HUES48 (cell line): Measurements from ENCODE around the gene NTM.
A peak's percentile ranks its signal among the peaks of the same experiment; 100 is the strongest.

Experiments used
- H3K27ac ChIP-seq: one replicate; pipeline ENCODE4 v1.7.0; 2013; ENCODE audit warnings: low read depth, low read length, inconsistent platforms
- H3K27me3 ChIP-seq: 2 replicates; pipeline ENCODE4 v1.6.1; 2013; ENCODE audit warnings: mild to moderate bottlenecking, low read length; ENCODE audit not compliant: control insufficient read depth, insufficient read depth
- H3K36me3 ChIP-seq: 2 replicates; pipeline ENCODE4 v1.6.1; 2013; ENCODE audit warnings: low read length; ENCODE audit not compliant: control insufficient read depth, insufficient read depth
- H3K4me1 ChIP-seq: 2 replicates; pipeline ENCODE4 v1.6.1; 2013; ENCODE audit warnings: mild to moderate bottlenecking, low read length; ENCODE audit not compliant: control insufficient read depth, insufficient read depth
- H3K4me3 ChIP-seq: 2 replicates; pipeline ENCODE4 v1.5.1; 2013; ENCODE audit warnings: mild to moderate bottlenecking, low read depth, low read length
- H3K9ac ChIP-seq: 2 replicates; pipeline ENCODE4 v1.6.1; 2013; ENCODE audit warnings: mild to moderate bottlenecking, low read depth, low read length, moderate library complexity
- H3K9me3 ChIP-seq: 2 replicates; pipeline ENCODE4 v1.6.1; 2013; ENCODE audit warnings: low read length; ENCODE audit not compliant: control insufficient read depth, insufficient read depth

The NTM gene

GRCh38 chr11:131998020-131998419 lies 627.6 kb downstream of the NTM start:
- no peak overlapping the region for H3K27ac ChIP-seq
- H3K9me3 ChIP-seq = peaks cover 11% of the 10 kb centered on the region
- H3K4me1 ChIP-seq = no peaks in the 10 kb centered on the region
- no peak overlapping the region for H3K4me3 ChIP-seq
- no peak overlapping the region for H3K9ac ChIP-seq
- H3K27me3 ChIP-seq = no peaks in the 10 kb centered on the region
- no peaks in the 10 kb centered on the region for H3K36me3 ChIP-seq

GRCh38 chr11:131999084-131999483 lies 628.7 kb downstream of the NTM start:
- H3K27me3 ChIP-seq = no peaks in the 10 kb centered on the region
- peaks cover 5% of the 10 kb centered on the region for H3K4me1 ChIP-seq
- H3K36me3 ChIP-seq = no peaks in the 10 kb centered on the region
- H3K4me3 ChIP-seq = no peak overlapping the region
- no peak overlapping the region for H3K27ac ChIP-seq
- H3K9ac ChIP-seq = no peak overlapping the region
- peaks cover 11% of the 10 kb centered on the region for H3K9me3 ChIP-seq

- Histone ChIP-seq H3K4me3 (no peak overlapping the region), H3K9me3 (peaks cover 11% of the 10 kb centered on the region), H3K27ac (no peak overlapping the region), H3K27me3 (no peaks in the 10 kb centered on the region), H3K36me3 (no peaks in the 10 kb centered on the region), H3K4me1 (peaks cover 5% of the 10 kb centered on the region), H3K9ac (no peak overlapping the region)
Measured at GRCh38 chr11:131999955-132000354, 629.5 kb downstream of the NTM start.

- H3K36me3 ChIP-seq = no peaks in the 10 kb centered on the region
- no peaks in the 10 kb centered on the region for H3K9me3 ChIP-seq
- H3K27me3 ChIP-seq = no peaks in the 10 kb centered on the region
- no peak overlapping the region for H3K27ac ChIP-seq
- H3K4me3 ChIP-seq = no peak overlapping the region
- no peak overlapping the region for H3K9ac ChIP-seq
- peaks cover 39% of the 10 kb centered on the region for H3K4me1 ChIP-seq
Measured at GRCh38 chr11:132005887-132006286, 635.5 kb downstream of the NTM start.

- Histone ChIP-seq H3K27ac (no peak overlapping the region), H3K36me3 (no peaks in the 10 kb centered on the region), H3K4me1 (peaks cover 39% of the 10 kb centered on the region), H3K27me3 (no peaks in the 10 kb centered on the region), H3K4me3 (no peak overlapping the region), H3K9ac (no peak overlapping the region), H3K9me3 (no peaks in the 10 kb centered on the region)
Measured at GRCh38 chr11:132006884-132007580, 636.6 kb downstream of the NTM start.

GRCh38 chr11:132008226-132008625 lies 637.8 kb downstream of the NTM start:
- Histone ChIP-seq H3K9me3 (no peaks in the 10 kb centered on the region), H3K9ac (no peak overlapping the region), H3K4me3 (no peak overlapping the region), H3K27me3 (no peaks in the 10 kb centered on the region), H3K36me3 (no peaks in the 10 kb centered on the region), H3K4me1 (peaks cover 39% of the 10 kb centered on the region), H3K27ac (no peak overlapping the region)

GRCh38 chr11:132008872-132009271 lies 638.5 kb downstream of the NTM start:
- no peak overlapping the region for H3K27ac ChIP-seq
- H3K9ac ChIP-seq = no peak overlapping the region
- no peaks in the 10 kb centered on the region for H3K9me3 ChIP-seq
- H3K27me3 ChIP-seq = no peaks in the 10 kb centered on the region
- H3K4me1 ChIP-seq = peaks cover 34% of the 10 kb centered on the region
- no peak overlapping the region for H3K4me3 ChIP-seq
- H3K36me3 ChIP-seq = no peaks in the 10 kb centered on the region

GRCh38 chr11:132020001-132020400 lies 649.6 kb downstream of the NTM start:
- Histone ChIP-seq H3K4me3 (no peak overlapping the region), H3K4me1 (peaks cover 6% of the 10 kb centered on the region; the same call in 1 of the 2 replicates), H3K9ac (no peak overlapping the region), H3K36me3 (no peaks in the 10 kb centered on the region), H3K27me3 (no peaks in the 10 kb centered on the region), H3K9me3 (no peaks in the 10 kb centered on the region), H3K27ac (no peak overlapping the region)

- Histone ChIP-seq H3K36me3 (no peaks in the 10 kb centered on the region), H3K27ac (no peak overlapping the region), H3K9me3 (no peaks in the 10 kb centered on the region), H3K9ac (no peak overlapping the region), H3K4me3 (no peak overlapping the region), H3K4me1 (peaks cover 18% of the 10 kb centered on the region; the same call in 1 of the 2 replicates), H3K27me3 (no peaks in the 10 kb centered on the region)
Measured at GRCh38 chr11:132022285-132022684, 651.9 kb downstream of the NTM start.

- Histone ChIP-seq H3K27me3 (no peaks in the 10 kb centered on the region), H3K9me3 (no peaks in the 10 kb centered on the region), H3K4me3 (no peak overlapping the region), H3K4me1 (peaks cover 18% of the 10 kb centered on the region; the same call in 1 of the 2 replicates), H3K9ac (no peak overlapping the region), H3K36me3 (no peaks in the 10 kb centered on the region), H3K27ac (no peak overlapping the region)
Measured at GRCh38 chr11:132022733-132023478, 652.5 kb downstream of the NTM start.

- H3K27me3 ChIP-seq = no peaks in the 10 kb centered on the region
- H3K27ac ChIP-seq = peak overlapping the region; percentile 73
- no peaks in the 10 kb centered on the region for H3K36me3 ChIP-seq
- no peak overlapping the region for H3K4me3 ChIP-seq
- peaks cover 18% of the 10 kb centered on the region; the same call in 1 of the 2 replicates for H3K4me1 ChIP-seq
- H3K9me3 ChIP-seq = no peaks in the 10 kb centered on the region
- H3K9ac ChIP-seq = no peak overlapping the region
Measured at GRCh38 chr11:132024587-132025295, 654.3 kb downstream of the NTM start.
